ENCODE results near the gene TNFAIP6. TPM values are rescaled to one million over a fixed set of nuclear protein-coding genes. Genes with fewer than 3 reads are reported as not detected.

TNFAIP6 gene
- total RNA-seq, 1 experiment from 2014 or later, result 1.7 TPM

- TF ChIP-seq, protein P1, sequence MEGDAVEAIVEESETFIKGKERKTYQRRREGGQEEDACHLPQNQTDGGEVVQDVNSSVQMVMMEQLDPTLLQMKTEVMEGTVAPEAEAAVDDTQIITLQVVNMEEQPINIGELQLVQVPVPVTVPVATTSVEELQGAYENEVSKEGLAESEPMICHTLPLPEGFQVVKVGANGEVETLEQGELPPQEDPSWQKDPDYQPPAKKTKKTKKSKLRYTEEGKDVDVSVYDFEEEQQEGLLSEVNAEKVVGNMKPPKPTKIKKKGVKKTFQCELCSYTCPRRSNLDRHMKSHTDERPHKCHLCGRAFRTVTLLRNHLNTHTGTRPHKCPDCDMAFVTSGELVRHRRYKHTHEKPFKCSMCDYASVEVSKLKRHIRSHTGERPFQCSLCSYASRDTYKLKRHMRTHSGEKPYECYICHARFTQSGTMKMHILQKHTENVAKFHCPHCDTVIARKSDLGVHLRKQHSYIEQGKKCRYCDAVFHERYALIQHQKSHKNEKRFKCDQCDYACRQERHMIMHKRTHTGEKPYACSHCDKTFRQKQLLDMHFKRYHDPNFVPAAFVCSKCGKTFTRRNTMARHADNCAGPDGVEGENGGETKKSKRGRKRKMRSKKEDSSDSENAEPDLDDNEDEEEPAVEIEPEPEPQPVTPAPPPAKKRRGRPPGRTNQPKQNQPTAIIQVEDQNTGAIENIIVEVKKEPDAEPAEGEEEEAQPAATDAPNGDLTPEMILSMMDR (IDR thresholded peaks at IDR 0.05; ENCODE audit: unreplicated experiment), result no peak
- CTCF ChIA-PET, result interaction anchor here (0.5 kb wide), 1 partner anchor 57 kb away, joined by 3 read pairs; no protein-coding TSS in a partner anchor
- Mint-ChIP-seq H3K9me3 (ENCODE audit: low read depth, unreplicated experiment) (no peaks in the 10 kb centered on the region), H3K4me3 (ENCODE audit: low read depth, unreplicated experiment) (no peak overlapping the region), H3K36me3 (ENCODE audit: insufficient read depth, unreplicated experiment) (peaks cover 12% of the 10 kb centered on the region), H3K4me1 (ENCODE audit: low read depth, unreplicated experiment) (peaks cover 34% of the 10 kb centered on the region), H3K27me3 (ENCODE audit: unreplicated experiment) (no peaks in the 10 kb centered on the region), H3K27ac (ENCODE audit: unreplicated experiment) (no peak overlapping the region)
- BruUV-seq (replicated peaks), result no TSS peak
- DNase-seq, result no peak
- intact Hi-C loops (cut with micrococcal nuclease; ENCODE audit: unreplicated experiment), result no loop called here
Observed at GRCh38 chr2:151379169-151379568, 21.8 kb downstream of the TNFAIP6 start.

GRCh38 chr2:151380580-151381235 lies 23.3 kb downstream of the TNFAIP6 start:
- no peak for DNase-seq
- H3K27ac Mint-ChIP-seq (ENCODE audit: unreplicated experiment), result no peak overlapping the region
- H3K9me3 Mint-ChIP-seq (ENCODE audit: low read depth, unreplicated experiment), result no peaks in the 10 kb centered on the region
- H3K4me3 Mint-ChIP-seq (ENCODE audit: low read depth, unreplicated experiment), result no peak overlapping the region
- peaks cover 4% of the 10 kb centered on the region for H3K36me3 Mint-ChIP-seq (ENCODE audit: insufficient read depth, unreplicated experiment)
- H3K27me3 Mint-ChIP-seq (ENCODE audit: unreplicated experiment), result no peaks in the 10 kb centered on the region
- peaks cover 24% of the 10 kb centered on the region for H3K4me1 Mint-ChIP-seq (ENCODE audit: low read depth, unreplicated experiment)
- intact Hi-C loops (cut with micrococcal nuclease; ENCODE audit: unreplicated experiment), result no loop called here
- CTCF ChIA-PET, result no interaction called here
- TF ChIP-seq, protein P1 (IDR thresholded peaks at IDR 0.05; ENCODE audit: unreplicated experiment), result no peak
- no TSS peak for BruUV-seq (replicated peaks)

DNA sequence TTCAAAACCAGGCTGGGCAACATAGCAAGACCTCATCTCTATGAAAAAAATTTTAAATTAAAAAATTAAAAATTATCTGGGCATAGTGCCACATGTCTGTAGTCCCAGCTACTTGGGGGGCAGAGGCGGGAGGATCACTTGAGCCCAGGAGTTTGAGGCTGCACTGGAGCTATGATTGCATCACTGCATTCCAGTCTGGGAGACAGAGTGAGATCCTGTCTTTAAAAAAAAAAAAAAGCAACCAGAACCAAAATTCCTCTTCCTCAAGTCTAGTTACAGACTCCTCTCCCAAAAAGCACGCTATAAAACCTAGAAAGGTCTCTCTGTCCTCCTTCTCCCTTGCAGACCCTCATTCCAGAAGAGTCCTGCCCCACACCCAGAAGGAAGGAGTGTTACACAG lies 23.9 kb downstream of the TNFAIP6 start:
- CTCF ChIA-PET, result no interaction called here

DNA sequence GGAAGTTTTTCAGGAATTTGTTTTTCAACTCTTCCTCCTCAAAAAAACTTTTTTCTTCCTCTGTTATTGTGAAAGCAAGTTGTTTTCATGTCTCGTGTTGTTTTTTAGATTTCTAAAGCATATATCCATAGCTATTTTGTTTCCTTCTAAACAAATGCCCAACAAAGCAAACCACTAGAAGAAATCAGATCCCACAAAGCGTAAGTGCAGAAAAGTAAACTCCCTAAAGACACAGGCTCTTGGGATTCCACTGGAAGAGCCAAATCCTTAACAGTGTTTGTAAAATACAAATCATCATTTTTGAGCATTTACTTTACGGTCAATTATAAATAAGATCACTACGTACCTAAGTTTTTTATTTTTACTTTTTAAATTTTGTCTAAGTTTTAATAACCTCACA lies 30.6 kb downstream of the TNFAIP6 start:
- no TSS peak for BruUV-seq (replicated peaks)
- no peak for DNase-seq
- H3K27me3 Mint-ChIP-seq (ENCODE audit: unreplicated experiment), result no peaks in the 10 kb centered on the region
- no peak overlapping the region for H3K27ac Mint-ChIP-seq (ENCODE audit: unreplicated experiment)
- CTCF ChIA-PET, result no interaction called here
- H3K9me3 Mint-ChIP-seq (ENCODE audit: low read depth, unreplicated experiment), result no peaks in the 10 kb centered on the region
- intact Hi-C loops (cut with micrococcal nuclease; ENCODE audit: unreplicated experiment), result no loop called here
- H3K4me3 Mint-ChIP-seq (ENCODE audit: low read depth, unreplicated experiment), result no peak overlapping the region
- TF ChIP-seq, protein P1 (IDR thresholded peaks at IDR 0.05; ENCODE audit: unreplicated experiment), result no peak
- no peaks in the 10 kb centered on the region for H3K36me3 Mint-ChIP-seq (ENCODE audit: insufficient read depth, unreplicated experiment)
- H3K4me1 Mint-ChIP-seq (ENCODE audit: low read depth, unreplicated experiment), result no peaks in the 10 kb centered on the region

More for the DNA sequence above, 23.9 kb downstream of the TNFAIP6 start:
- no peaks in the 10 kb centered on the region for H3K9me3 Mint-ChIP-seq (ENCODE audit: low read depth, unreplicated experiment)
- H3K4me1 Mint-ChIP-seq (ENCODE audit: low read depth, unreplicated experiment), result peaks cover 24% of the 10 kb centered on the region
- no peak overlapping the region for H3K4me3 Mint-ChIP-seq (ENCODE audit: low read depth, unreplicated experiment)
- H3K27ac Mint-ChIP-seq (ENCODE audit: unreplicated experiment), result peak overlapping the region; percentile 80
- TF ChIP-seq, protein P1 (IDR thresholded peaks at IDR 0.05; ENCODE audit: unreplicated experiment), result no peak
- peaks cover 4% of the 10 kb centered on the region for H3K36me3 Mint-ChIP-seq (ENCODE audit: insufficient read depth, unreplicated experiment)
- DNase-seq, result no peak
- intact Hi-C loops (cut with micrococcal nuclease; ENCODE audit: unreplicated experiment), result no loop called here
- no peaks in the 10 kb centered on the region for H3K27me3 Mint-ChIP-seq (ENCODE audit: unreplicated experiment)
- BruUV-seq (replicated peaks), result no TSS peak

Measured in Calu3 (cell line).